Esophagus muscularis mucosa (tissue), 4 donors: ENCODE results near the gene LRSAM1. TPM values are rescaled to one million over a fixed set of nuclear protein-coding genes. Genes with fewer than 3 reads are reported as not detected.

Source experiments
- DNase-seq: peaks from one replicate; pipeline ENCODE4 v3.0.0-alpha.2; 2017; ENCODE audit errors: extremely low spot score
- H3K27ac ChIP-seq, 4 donors: fragments of 200-600 bp; sonication (generic); replicated peaks in 1 of 4; 1 replicate in 3 of 4; 2 replicates in 1 of 4; pipeline ENCODE4 v1.5.1; 2016 to 2019; ENCODE audit warnings: mild to moderate bottlenecking in 1 of 4
- H3K27me3 ChIP-seq, 4 donors: fragments of 200-600 bp; sonication (generic); one replicate each; pipeline versions ENCODE4 v1.5.1 to v1.6.0; 2016 to 2019
- H3K36me3 ChIP-seq, 4 donors: fragments of 200-600 bp; sonication (generic); one replicate each; pipeline ENCODE4 v1.5.1; 2016 to 2019
- H3K4me1 ChIP-seq, 4 donors: fragments of 200-600 bp; sonication (generic); one replicate each; pipeline ENCODE4 v1.5.1; 2016 to 2019
- H3K4me3 ChIP-seq, 4 donors: fragments of 200-600 bp; sonication (generic); 1 replicate in 2 of 4; 2 replicates in 2 of 4; pipeline ENCODE4 v1.5.1; 2016 to 2019; ENCODE audit warnings: mild to moderate bottlenecking in 4 of 4, moderate library complexity in 1 of 4
- H3K9me3 ChIP-seq, 4 donors: fragments of 200-600 bp; sonication (generic); 1 replicate in 3 of 4; 2 replicates in 1 of 4; pipeline ENCODE4 v1.5.1; 2016 to 2019
- CTCF ChIP-seq, 3 experiments: fragments of 200-600 bp in 2 of 3; fragments of 450-650 bp in 1 of 3; sonication (generic) in 2 of 3; IDR thresholded peaks; one replicate each; pipeline ENCODE4 v1.5.1; 2017 to 2019; ENCODE audit warnings: antibody characterized with exemption in 3 of 3, mild to moderate bottlenecking in 2 of 3, moderate library complexity in 1 of 3
- EP300 ChIP-seq: sonication (generic); formaldehyde crosslinking; IDR thresholded peaks from one replicate; pipeline ENCODE4 v1.6.1; 2017; ENCODE audit warnings: antibody characterized with exemption
- POLR2A ChIP-seq: fragments of 450-650 bp; IDR thresholded peaks from one replicate; pipeline ENCODE4 v1.6.1; 2017; ENCODE audit warnings: antibody characterized with exemption, moderate library complexity, mild to moderate bottlenecking, low read depth
- POLR2AphosphoS5 ChIP-seq, 2 donors: sonication (generic); formaldehyde crosslinking; IDR thresholded peaks; one replicate each; pipeline ENCODE4 v1.6.1; 2017; ENCODE audit warnings: antibody characterized with exemption in 2 of 2
- WGBS: methylation state at CpG from one replicate; pipeline ENCODE4 v1.1.5; 2018; 5-methylcytosine and 5-hydroxymethylcytosine counted together
- intact Hi-C: fragments of 100-400 bp; cut with DNase I; formaldehyde crosslinking; loops from one replicate; pipeline ENCODE4 v1.15.1; 2023
- total RNA-seq, 4 donors: library from RNA; depleted of rRNA; stranded (reverse); fragments of >200 nt; gene quantifications; one replicate each; pipeline versions ENCODE4 v1.1.0 to v1.2.1, GENCODE V29; 2016

Gene LRSAM1
- total RNA-seq, 4 donors from 2014 or later = 13.6 to 26.2 (median 18.8) TPM

- no peak for DNase-seq
- H3K9me3 ChIP-seq = no peaks in the 10 kb centered on the region
- peaks cover 24 to 60% (median 52%) of the 10 kb centered on the region in 4 donors for H3K36me3 ChIP-seq
- peak overlapping the region; percentile 93 to 96 (median 95) for H3K27ac ChIP-seq
- WGBS = 47% methylated on average over 4 of the region's 4 CpGs
- peaks cover 41 to 55% (median 45%) of the 10 kb centered on the region in 4 donors for H3K4me1 ChIP-seq
- no peaks in the 10 kb centered on the region for H3K27me3 ChIP-seq
- intact Hi-C loops = no loop called here
- peak overlapping the region; percentile 81 to 96 (median 82) for H3K4me3 ChIP-seq
- TF ChIP-seq POLR2AphosphoS5 (IDR thresholded peaks at IDR 0.05) (peak in 1 of 2 donors; percentile 67), POLR2A (no peak)
Observed at GRCh38 chr9:127452691-127453090, 1.4 kb downstream of the LRSAM1 start.

- TF ChIP-seq POLR2AphosphoS5 (IDR thresholded peaks at IDR 0.05) (no peak), CTCF (IDR thresholded peaks at IDR 0.05) (peak in 1 of 3 experiments; percentile 14), EP300 (no peak), POLR2A (no peak)
- no peak for DNase-seq
- Histone ChIP-seq H3K4me3 (no peak overlapping the region), H3K9me3 (no peaks in the 10 kb centered on the region), H3K27ac (no peak overlapping the region), H3K36me3 (peaks cover 22 to 61% (median 54%) of the 10 kb centered on the region in 4 donors), H3K27me3 (no peaks in the 10 kb centered on the region), H3K4me1 (peaks cover 18 to 36% (median 24%) of the 10 kb centered on the region in 4 donors)
- intact Hi-C loops = no loop called here
- 69% methylated on average over 6 of the region's 6 CpGs for WGBS
Observed at GRCh38 chr9:127455324-127455992, 4.1 kb downstream of the LRSAM1 start.

DNA sequence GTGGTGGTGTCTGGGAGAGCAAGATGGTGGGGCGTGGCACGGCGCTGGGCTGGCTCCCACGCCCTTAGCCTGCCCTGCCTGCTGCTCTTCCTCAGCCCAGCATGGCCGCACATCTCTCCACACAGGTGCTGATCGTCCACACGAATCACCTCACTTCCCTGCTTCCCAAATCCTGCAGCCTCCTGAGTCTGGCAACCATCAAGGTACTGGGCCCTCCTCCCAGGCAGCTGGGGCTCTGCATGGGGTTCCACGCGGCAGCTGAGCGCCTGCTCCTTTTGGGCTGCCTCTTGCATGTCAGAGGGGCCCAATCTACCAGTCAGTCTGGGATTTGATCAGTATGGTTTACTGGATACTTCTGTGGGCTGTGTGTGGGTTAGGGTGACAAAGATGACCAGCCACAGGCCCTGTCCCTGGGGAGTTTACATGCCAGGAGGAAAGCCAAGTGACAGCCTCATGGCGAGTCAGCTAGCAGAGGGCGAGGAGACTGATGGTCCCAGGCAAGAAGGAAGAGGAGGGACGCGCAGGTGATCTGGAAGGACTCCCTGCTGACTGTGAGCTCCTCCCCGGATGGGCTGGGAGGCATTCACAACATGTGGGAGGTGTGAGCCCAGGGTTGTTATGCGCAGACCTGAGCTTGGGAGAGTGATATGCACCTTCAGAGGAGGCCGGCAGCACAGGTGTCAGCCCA is 6.0 kb downstream of the LRSAM1 start:
- WGBS = 90% methylated on average over 17 of the region's 17 CpGs
- Histone ChIP-seq H3K4me1 (peaks cover 12 to 29% (median 16%) of the 10 kb centered on the region in 4 donors), H3K9me3 (no peaks in the 10 kb centered on the region), H3K27me3 (no peaks in the 10 kb centered on the region), H3K36me3 (peaks cover 36 to 80% (median 71%) of the 10 kb centered on the region in 4 donors), H3K4me3 (no peak overlapping the region), H3K27ac (no peak overlapping the region)
- DNase-seq = no peak
- intact Hi-C loops = no loop called here
- TF ChIP-seq CTCF (IDR thresholded peaks at IDR 0.05) (no peak), POLR2A (no peak), POLR2AphosphoS5 (IDR thresholded peaks at IDR 0.05) (no peak), EP300 (no peak)

DNA sequence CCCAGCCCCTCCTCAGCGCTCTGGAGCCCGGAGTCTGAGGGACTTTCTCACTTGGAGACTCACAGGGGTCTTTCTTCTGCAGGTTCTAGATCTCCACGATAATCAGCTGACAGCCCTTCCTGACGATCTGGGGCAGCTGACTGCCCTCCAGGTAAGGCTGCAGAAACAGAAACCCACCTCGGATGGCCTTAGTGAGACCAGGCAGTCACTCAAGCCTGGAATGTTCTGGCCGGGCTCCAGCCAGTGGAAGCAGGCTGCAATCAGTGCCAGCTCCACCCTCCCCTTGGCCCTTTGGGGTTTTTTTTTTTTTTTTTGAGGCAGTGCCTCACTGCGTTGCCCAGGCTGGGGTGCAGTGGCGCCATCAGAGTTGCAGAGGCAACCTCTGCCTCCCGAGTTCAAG is 7.6 kb downstream of the LRSAM1 start:
- Histone ChIP-seq H3K27ac (no peak overlapping the region), H3K36me3 (peaks cover 51 to 94% (median 84%) of the 10 kb centered on the region in 4 donors), H3K4me3 (no peak overlapping the region), H3K4me1 (peaks cover 0 to 17% (median 3%) of the 10 kb centered on the region in 4 donors), H3K27me3 (no peaks in the 10 kb centered on the region), H3K9me3 (no peaks in the 10 kb centered on the region)
- no peak for DNase-seq
- intact Hi-C loops = no loop called here
- 69% methylated on average over 9 of the region's 9 CpGs for WGBS
- TF ChIP-seq EP300 = no peak
- no peak for TF ChIP-seq CTCF (IDR thresholded peaks at IDR 0.05)
- TF ChIP-seq POLR2A = no peak
- TF ChIP-seq POLR2AphosphoS5 (IDR thresholded peaks at IDR 0.05) = no peak

- H3K27ac ChIP-seq = no peak overlapping the region
- no peak for DNase-seq
- H3K9me3 ChIP-seq = no peaks in the 10 kb centered on the region
- H3K27me3 ChIP-seq = no peaks in the 10 kb centered on the region
- TF ChIP-seq CTCF (IDR thresholded peaks at IDR 0.05) (no peak), EP300 (no peak), POLR2A (no peak), POLR2AphosphoS5 (IDR thresholded peaks at IDR 0.05) (no peak)
- peaks cover 0 to 5% (median 0%) of the 10 kb centered on the region in 4 donors for H3K4me1 ChIP-seq
- H3K4me3 ChIP-seq = no peak overlapping the region
- intact Hi-C loops = no loop called here
- peaks cover 56 to 97% (median 84%) of the 10 kb centered on the region in 4 donors for H3K36me3 ChIP-seq
- 83% methylated on average over 3 of the region's 3 CpGs for WGBS
Observed at GRCh38 chr9:127463382-127463781, 12.1 kb downstream of the LRSAM1 start.
